H1 (cell line): ENCODE measurements around the gene ZBTB16.

Experiments used
- ATF2 ChIP-seq: IDR thresholded peaks from 2 replicates; pipeline ENCODE4 v1.6.1; 2012; ENCODE audit warnings: low read length, inconsistent platforms
- CEBPB ChIP-seq: IDR thresholded peaks from 2 replicates; pipeline ENCODE4 v1.6.1; 2012; ENCODE audit warnings: low read depth, low read length
- CHD2 ChIP-seq: IDR thresholded peaks from 2 replicates; pipeline ENCODE4 v1.6.1; 2012; ENCODE audit warnings: low read length, improper control_type of control experiment
- CTCF ChIP-seq, 3 experiments: IDR thresholded peaks; 1 replicate in 2 of 3; 2 replicates in 1 of 3; pipeline versions ENCODE4 v1.5.1 to v1.6.1; 2011; ENCODE audit warnings: low read length in 3 of 3, mild to moderate bottlenecking in 3 of 3, inconsistent platforms in 2 of 3, low read depth in 1 of 3, moderate library complexity in 1 of 3; ENCODE audit not compliant: insufficient read depth in 1 of 3; ENCODE audit errors: control extremely low read depth in 1 of 3
- JUN ChIP-seq: IDR thresholded peaks from 2 replicates; pipeline ENCODE4 v1.6.1; 2011; ENCODE audit warnings: low read depth, mild to moderate bottlenecking, improper control_type of control experiment, low read length
- RAD21 ChIP-seq, 2 experiments: IDR thresholded peaks in 1 of 2; conservative IDR thresholded peaks in 1 of 2; 2 replicates each; pipeline ENCODE4 v1.6.1; 2011; ENCODE audit warnings: low read depth in 2 of 2, low read length in 2 of 2, improper control_type of control experiment in 1 of 2, inconsistent platforms in 1 of 2, mild to moderate bottlenecking in 1 of 2, moderate library complexity in 1 of 2
- SUZ12 ChIP-seq: fragments of 200-600 bp; sonication (generic); IDR thresholded peaks from 2 replicates; pipeline ENCODE4 v1.6.1; 2012; ENCODE audit warnings: mild to moderate bottlenecking, inconsistent platforms, low read length, moderate library complexity, mixed read lengths
- TAF7 ChIP-seq: optimal IDR thresholded peaks from 2 replicates; pipeline ENCODE3; 2011; ENCODE audit warnings: low read depth, mild to moderate bottlenecking, inconsistent platforms, low read length, moderate library complexity, borderline replicate concordance
- TBP ChIP-seq: IDR thresholded peaks from 2 replicates; pipeline ENCODE4 v1.6.1; 2011; ENCODE audit warnings: low read depth, low read length, improper control_type of control experiment
- YY1 ChIP-seq: IDR thresholded peaks from 2 replicates; pipeline ENCODE4 v1.6.1; 2011; ENCODE audit warnings: low read depth, mild to moderate bottlenecking, low read length

- TF ChIP-seq CEBPB (no peak), SUZ12 (no peak), TBP (no peak), CTCF (IDR thresholded peaks at IDR 0.05; ENCODE audit: control extremely low read depth in 1 of 3, insufficient read depth in 1 of 3, low read depth in 1 of 3, low read length in 3 of 3) (no peak), YY1 (no peak), ATF2 (no peak), RAD21 (IDR thresholded peaks at IDR 0.05 in 1 of 2, conservative IDR thresholded peaks at IDR 0.05 in 1 of 2; ENCODE audit: low read depth in 2 of 2, low read length in 2 of 2) (no peak), TAF7 (no peak), CHD2 (no peak), JUN (no peak)
Measured at GRCh38 chr11:114165326-114166230, 106.1 kb downstream of the ZBTB16 start.
